ENCODE data around the gene GHITM.
"Not testable (repeated sequence)": the region's sequence is repeated elsewhere in the genome, so short reads cannot be mapped to it uniquely, and the experiment has no call there.

GHITM gene

DNA sequence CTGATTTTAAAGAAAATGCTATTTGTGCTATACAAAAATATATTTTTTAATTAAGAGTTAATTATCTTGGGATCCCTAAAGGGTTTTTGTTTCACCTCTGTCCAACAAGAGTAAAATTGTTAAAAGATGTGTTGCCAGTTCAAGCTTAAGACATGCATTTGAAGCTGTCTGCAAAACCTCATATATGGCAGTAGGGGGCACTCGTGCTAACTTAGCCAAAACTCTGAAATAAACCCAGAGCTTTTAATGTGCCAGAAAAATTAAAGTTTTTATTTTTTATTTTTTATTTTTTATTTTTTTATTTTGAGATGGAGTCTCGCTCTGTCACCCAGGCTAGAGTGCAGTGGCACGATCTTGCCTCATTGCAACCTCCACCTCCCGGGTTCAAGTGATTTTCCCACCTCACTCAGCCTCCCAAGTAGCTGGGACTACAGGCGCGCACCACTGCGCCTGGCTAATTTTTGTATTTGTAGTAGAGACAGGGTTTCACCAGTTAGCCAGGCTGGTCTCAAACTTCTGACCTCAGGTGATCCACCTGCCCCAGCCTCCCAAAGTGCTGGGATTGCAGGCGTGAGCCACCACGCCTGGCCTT, 8.8 kb downstream of the GHITM start:
- FAIRE-seq: peak; percentile 89

DNA sequence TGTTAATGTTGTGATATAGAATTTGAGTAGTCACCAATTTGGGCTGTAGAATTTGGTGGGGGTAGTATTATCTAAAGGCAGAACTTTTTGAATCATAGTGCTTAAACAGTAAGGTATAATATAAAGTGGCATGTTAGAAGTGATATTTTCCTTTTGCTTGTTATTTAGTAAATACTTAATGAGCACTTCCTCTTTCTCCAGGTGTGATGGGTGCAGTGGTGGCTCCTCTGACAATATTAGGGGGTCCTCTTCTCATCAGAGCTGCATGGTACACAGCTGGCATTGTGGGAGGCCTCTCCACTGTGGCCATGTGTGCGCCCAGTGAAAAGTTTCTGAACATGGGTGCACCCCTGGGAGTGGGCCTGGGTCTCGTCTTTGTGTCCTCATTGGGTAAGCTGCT, 10.5 kb downstream of the GHITM start:
- no peak for FAIRE-seq

DNA sequence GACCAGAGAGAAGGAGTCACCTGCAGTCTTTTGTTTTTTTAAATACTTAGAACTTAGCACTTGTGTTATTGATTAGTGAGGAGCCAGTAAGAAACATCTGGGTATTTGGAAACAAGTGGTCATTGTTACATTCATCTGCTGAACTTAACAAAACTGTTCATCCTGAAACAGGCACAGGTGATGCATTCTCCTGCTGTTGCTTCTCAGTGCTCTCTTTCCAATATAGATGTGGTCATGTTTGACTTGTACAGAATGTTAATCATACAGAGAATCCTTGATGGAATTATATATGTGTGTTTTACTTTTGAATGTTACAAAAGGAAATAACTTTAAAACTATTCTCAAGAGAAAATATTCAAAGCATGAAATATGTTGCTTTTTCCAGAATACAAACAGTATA, 13.5 kb downstream of the GHITM start:
- FAIRE-seq: no peak

DNA sequence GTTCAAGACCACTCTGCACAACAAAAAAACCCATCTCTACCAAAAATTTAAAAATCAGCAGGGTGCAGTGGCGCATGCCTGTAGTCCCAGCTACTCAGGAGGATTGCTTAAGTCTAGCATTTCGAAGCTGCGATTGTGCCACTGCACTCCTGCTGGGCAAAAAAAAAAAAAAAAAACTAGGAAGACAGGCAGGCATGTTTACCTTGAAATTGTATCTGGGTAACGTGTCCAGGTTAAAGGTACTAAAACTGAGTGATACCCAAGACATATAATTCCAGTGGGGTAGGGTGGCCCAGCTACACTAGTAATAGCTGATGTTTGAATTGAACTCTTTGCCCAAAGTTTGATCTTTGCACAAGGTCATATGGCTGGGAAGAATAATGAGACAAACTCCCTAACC, 16.2 kb downstream of the GHITM start:
- FAIRE-seq: no peak

DNA sequence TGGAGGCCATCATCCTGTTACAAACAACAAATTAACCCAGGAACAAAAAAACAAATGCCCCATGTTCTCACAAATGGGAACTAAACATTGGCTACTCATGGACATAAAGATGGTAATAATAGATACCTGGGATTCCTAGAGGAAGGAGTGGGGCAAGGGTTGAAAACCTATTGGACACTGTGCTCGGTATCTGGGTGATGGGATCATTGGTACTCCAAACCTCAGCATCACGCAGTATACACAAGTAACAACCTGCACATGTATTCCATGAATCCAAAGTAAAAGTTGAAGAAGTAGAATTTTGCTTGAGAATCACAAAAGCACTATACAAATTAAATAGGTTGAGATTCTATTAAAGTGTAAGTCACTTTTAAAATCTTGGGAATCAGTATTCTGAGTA, 16.7 kb downstream of the GHITM start:
- FAIRE-seq: no peak

DNA sequence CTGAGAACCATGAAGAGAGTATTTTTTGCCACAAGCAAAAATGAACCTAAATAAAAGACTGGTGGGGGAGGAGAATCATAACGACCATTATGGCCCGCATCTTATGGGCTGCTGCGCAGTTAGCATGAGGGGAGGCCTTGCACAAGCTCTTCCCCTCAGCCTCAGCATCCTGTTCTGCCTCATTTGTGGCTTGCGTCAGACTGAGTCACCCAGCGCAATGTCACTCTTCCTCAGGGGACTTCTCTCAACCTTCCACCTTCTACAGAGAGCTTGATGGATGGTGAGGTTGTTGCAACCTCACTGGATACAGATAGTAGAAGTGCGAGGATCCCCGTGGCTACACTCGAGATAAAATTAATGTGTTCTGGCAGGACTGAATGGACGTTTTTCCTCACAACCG, 17.5 kb downstream of the GHITM start:
- FAIRE-seq: no peak

DNA sequence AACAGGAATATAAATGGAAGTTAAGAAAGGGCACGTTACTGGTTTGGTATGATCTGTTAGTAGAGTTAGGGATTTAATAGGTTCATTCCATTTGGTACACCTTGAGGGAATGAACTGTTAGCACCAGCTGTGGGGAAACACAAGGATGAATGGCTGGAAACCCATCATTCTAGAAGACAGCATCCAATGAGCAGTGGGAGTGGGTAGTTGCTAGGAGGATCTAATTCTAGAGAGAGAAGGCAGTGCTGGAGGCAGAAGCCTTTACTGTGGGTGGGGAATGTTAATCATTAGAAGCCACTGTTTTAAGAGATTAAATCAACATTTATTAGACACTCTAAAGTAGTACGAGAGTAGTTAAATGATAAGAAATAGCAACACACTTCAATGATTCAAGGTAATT, 18.8 kb downstream of the GHITM start:
- no peak for FAIRE-seq

DNA sequence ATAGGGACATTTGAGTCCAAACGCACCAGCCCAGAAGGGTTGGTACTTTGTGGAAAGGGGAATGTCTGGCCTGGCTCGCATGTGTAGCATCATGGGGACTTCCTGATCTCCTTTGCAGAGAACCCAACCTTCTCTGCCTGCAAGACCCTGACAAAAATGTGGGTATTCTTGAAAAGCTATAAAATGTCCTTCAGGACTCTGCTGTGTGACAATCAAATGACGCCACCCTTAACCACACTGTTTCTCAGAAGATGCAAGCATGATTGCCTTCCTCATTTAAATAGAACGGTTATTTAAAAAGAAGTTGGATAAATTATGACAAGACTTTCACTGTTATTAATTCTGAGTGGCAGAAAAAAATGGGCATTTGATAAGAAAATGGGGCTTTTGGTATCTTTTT, 19.2 kb downstream of the GHITM start:
- FAIRE-seq: no peak

DNA sequence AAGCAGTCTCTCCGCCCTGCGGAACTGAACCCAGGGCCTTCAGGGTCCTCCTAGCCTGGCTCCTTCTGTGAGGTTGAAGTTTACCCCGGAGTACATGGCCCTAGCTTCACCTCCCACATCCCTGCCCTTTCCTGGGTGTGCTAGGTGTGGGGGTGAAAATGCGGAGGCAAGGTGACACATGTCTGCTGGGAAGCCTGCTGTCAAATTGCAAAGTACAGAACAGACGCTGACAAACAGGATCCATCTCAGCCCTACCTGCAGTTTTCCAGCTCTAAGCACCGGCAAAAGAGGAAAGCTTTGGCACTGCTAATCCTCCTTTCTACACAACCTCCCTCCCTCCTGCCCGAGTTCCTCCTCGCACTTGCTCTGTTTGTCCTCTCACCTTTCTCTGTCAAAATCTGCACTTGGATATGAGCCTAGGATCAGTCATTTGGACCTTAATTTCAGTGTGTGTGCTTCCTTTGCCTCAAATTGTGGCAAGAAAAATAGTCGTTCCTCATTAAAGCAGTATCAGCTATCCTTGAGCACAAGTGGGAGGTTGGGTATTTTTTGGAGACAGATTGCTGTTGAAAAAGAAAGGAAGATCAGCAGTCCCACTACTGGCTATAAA, 19.9 kb downstream of the GHITM start:
- no peak for FAIRE-seq

DNA sequence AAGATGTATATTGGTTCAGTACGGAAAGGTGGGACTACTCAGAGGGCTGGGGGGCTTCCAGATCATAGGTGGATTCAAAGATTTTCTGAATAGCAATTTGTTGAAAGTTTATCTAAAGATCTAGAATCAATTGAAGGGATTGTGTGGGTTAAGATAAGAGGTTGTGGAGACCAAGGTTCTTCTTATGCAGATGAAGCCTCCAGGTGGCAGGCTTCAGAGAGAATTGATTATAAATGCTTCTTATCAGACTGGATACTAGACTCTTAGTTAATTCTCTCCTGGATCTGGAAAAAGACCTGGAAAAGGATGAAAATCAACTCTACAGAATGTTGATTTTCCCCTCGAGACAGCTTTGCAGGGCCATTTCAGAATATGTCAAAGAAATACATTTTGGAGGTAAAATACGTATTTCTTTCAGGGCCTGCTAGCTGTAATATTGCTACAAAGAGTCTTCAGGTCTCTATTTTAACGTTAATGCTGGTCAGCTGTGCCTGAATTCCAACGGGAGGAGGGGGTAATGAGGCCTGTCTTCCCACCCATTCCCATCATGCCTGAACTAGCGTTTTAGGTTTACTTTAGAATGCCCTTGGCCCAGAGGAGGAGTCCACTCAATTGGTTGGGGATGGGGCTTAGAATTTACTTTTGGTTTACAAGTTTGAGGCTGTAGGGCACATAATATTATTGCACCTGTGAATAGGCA, 21.5 kb downstream of the GHITM start:
- no peak for FAIRE-seq

DNA sequence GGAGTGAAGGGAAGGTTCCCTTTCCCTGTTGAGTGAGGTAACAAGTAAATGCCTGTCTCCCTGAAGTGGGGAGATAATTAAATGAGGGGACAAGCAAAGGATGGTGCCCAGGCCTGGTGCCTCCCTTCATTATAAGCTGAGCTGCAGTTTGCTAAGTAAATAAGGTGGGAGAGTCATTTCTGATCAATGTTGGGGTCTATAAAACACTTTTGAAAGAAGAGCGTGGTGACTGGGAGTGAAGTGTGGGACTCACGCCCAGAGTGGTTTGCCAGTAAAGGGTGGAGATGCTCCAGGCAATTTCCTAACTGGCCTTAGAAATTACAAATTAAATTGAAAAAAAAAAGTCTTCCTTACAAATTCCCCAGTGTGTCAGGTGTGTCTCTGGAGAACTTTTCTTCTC, 24.7 kb downstream of the GHITM start:
- no peak for FAIRE-seq

DNA sequence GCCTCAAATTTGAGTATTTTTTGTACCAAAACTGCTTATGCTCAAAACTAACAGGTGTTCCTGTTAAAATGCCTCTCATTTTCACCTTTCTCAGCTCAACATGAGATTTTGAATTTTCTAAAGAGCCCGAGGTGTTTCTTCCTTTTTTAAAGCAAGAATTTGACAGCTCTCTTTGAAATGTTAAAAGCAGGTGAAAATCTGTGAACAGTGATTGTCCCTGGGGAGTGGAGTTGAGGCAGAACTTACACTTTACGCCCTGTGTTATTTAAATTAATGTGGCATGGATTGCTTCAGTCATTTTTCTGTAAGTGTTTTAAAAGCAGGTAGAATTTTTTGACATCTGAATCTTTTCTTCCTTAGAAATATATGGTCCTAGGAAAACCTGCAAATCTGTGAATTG, 25.1 kb downstream of the GHITM start:
- FAIRE-seq: no peak

DNA sequence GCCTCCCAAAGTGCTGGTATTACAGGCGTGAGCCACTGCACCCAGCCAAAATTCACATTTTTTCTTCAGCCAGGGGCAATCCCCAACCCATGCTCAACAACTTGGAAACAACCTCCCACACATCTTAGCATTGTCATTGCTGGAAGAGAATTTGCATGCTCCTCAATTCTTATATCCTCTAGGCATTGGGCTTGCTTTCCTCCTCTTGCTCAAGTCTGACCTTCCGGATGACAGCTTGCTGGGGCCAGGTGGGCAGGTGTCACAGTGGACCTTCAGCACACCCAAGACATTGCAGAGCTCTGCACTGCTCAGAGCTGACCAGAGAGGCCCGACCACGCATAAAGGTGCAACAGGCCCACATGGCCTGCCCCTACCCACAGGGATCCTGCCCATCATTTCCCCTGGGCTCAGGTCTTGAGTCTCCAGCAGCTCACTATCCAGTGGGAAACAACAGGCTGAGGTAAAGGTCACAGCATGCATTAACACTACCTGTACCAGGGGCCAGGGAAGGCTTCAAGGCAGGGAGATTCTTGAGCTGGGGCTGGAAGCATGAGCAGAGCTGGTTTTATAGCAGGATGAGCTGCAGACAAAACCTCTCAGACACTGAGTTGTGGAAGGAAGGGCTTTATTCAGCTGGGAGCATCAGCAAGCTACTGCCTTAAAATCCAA, 27.4 kb downstream of the GHITM start:
- no peak for FAIRE-seq

DNA sequence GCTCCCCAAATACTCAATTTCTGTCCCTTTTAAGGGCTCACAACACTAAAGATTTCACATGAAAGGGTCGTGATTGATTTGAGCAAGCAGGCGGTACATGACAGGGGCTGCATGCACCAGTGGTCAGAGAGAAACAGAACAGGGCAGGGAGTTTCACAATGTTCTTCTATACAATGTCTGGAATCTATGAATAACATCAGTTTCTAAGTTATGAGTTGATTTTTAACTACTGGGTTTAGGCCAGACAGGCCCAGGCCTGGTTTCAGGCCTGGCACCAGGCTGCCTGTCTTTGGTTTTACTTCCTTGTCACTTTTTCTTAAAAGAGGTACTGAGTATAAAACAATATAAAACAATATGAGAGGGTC, 28.0 kb downstream of the GHITM start:
- FAIRE-seq: not testable (repeated sequence)

DNA sequence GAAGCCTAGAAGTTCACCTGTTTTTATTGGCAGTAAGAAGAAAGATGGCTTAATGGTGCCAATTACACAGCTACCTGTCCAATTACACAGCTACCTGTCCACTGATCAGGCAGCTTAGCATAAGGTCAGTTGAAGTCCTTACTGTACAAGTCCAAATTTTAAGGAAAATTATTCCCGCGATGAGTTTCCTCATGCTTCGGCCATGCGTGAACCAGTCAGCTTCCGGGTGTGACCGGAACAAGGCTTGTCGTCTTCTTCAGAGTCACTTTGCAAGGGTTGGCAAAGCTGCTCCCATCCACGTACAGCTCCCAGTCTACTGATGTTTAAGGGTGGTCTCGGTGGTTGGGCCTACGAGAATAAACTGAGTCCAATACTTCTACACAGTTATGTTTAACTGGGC, 29.1 kb downstream of the GHITM start:
- not testable (repeated sequence) for FAIRE-seq

DNA sequence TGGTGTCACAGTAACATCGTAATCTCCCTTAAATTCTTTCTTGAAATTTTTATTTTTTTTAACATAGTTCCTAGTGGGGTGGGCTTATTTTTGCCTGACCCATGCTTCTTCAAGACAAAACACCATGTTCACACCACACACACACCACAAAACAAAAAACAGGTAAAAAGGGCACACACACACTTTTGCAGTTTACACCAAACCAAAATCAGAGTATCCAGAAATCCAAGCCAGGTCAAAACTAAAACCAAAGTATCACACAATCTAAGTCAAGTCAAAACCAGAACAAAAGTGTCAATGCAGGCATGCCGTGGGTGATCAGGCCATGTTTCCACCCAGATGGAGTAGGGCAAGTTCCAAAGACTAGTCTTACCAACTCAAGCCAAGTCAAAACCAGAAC, 31.9 kb downstream of the GHITM start:
- not testable (repeated sequence) for FAIRE-seq

DNA sequence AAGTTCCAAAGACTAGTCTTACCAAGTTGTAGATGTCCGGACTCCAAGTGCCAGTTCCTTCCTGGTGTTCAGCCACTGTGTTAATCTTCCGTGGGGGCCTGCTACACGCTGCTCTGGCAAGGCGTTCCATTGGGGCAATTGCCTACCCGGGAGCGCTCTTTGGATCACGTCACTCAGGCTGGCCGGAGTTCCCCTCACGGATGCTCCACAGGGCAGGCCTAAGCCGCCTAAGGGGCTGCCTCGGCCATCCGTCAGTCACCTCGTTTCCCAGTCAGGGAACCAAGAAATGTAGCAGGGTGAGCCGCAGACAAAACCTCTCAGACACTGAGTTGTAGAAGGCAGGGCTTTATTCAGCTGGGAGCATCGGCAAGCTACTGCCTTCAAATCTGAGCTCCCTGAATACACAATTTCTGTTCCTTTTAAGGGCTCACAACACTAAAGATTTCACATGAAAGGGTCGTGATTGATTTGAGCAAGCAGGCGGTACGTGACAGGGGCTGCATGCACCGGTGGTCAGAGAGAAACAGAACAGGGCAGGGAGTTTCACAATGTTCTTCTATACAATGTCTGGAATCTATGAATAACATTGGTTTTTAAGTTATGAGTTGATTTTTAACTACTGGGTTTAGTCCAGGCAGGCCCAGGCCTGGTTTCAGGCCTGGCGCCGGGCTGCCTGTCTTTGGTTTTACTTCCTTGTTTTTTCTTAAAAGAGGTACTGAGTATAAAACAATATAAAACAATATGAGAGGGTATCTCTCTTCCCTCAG, 32.6 kb downstream of the GHITM start:
- FAIRE-seq: not testable (repeated sequence)

DNA sequence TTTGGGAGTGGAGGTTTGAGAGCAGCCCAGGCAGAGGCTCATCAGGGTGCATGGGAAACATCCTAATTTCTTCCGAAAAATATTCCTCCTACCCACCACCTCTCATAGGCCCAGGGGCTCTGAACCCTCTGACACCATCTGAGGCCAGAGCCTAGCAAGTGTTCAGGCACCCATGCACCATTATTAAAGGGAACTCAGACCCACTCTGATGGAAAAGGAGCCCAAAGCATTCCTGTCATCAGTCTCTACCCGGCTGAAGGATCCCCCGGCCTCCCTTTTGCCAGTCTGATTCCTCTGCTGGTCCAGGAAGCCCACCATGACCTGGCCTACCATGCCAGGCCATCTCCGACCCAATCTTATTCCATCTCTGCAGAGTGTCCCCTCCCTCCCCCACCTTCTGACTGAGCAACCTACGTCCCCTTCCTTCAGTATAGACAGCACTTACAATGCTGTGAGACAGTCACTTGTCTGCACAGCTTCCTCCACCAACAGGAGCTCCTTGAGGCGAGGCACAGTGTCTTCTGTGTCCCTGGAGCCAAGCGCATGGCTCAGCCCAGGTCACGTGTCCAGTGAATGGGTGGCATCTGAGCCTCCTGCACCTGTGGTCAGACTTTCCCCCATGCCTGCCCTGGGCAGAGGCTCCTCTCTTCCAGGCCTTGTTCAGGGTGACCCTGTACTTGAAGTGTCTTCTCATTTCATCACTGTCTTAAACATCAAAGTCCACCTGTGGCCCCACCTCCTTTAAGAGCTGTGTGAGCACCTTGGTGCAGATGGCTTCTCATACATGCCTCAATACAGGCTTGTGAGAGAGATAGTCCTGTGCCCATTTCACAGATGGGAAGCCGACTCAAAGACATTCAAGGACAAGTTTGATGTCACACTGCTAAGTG, 33.4 kb downstream of the GHITM start:
- no peak for FAIRE-seq

DNA sequence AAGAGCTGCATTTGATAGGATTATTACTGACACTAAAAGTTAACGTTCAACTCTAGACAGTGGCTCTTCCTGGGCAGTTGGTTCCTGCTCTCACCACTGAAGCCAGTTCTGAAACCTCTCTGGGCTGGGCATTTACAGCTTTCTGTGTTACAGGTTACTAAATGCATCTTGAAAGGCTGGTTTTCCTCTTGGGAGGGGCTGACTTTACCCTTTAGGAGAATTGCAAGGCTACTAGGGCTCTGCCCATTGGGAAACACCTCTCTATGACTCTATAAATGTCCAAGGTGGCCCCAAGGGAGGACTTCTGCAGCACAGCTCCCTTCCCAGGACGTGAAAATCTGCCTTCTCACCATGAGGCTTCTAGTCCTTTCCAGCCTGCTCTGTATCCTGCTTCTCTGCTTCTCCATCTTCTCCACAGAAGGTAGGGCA, 34.2 kb downstream of the GHITM start, which contains the start of gene GPR15LG:
TSS of gene GPR15LG (plus strand) at position 301 of the 429 bp plus-strand sequence. CDS start at position 352, 51 bp downstream.
- FAIRE-seq: no peak

DNA sequence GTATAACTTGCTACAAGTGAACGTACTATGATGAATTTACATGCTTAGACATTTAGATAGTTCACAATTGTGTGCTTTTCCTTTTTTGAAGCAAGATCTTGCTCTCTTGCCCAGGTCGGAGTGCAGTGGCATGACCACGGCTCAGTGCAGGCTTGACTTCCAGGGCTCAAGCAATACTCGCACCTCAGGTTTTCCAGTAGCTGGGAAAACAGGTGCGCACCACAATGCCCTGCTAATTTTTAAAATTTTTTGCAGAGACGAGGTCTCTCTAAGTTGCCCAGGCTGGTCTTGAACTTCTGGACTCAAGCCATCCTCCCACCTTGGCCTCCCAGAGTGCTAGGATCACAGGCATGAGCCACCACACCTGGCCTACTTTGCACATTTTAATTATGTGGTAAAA, 36.1 kb downstream of the GHITM start:
- no peak for FAIRE-seq

DNA sequence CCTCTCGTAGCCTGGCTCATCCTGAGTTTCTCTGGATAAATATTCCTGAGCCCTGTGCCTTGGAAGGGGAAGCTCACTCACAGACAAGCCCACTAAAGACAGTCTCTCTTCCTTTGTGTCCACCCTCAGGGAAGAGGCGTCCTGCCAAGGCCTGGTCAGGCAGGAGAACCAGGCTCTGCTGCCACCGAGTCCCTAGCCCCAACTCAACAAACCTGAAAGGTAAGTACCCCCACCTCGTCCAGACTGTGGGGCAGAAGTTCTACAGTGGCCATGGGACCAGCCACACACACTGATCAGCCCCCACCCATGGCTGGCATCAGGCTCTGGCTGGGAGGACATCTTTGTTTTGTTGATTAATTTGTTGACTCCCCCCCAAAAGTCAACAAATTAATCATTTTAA, 37.0 kb downstream of the GHITM start:
- FAIRE-seq: no peak

DNA sequence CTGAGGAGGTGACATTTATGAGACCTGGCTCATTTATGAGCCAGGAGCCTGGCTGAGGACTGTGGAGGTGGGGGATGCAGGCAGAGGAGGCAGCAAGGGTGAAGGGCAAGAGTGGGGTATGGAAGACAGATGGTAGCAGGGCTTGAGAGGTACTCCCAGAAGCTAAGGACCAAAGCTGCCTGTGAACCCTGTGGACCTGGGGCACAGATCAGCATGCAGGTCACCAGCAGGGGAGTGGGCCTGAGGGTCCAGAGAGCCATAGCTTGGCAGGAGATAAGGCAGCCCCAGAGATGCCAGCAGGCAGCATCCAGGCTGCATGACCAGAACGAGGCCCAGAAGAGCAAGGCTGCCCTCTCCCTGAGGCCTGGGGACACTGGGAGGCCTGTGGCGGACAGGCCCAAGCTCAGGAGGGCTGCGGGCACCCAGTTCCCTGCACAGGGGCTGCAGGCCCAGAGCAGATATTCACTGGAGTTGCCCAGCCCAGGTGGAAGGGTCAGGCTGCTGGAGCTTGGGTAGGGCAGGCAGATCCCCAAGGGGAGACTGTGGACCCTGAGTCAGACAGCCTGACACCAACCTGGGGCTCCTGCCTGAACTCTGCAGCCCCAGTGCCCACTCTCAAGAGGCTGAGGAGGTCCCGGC, 37.6 kb downstream of the GHITM start:
- FAIRE-seq: no peak
